HFFc6 (cell line): ENCODE data around the gene MTHFD2. TPM values are rescaled to one million over a fixed set of nuclear protein-coding genes. Genes with fewer than 3 reads are reported as not detected.

Experiments
- DNase-seq: peaks from one replicate; pipeline ENCODE4 v3.0.0-alpha.2; 2018
- H3K27ac Mint-ChIP-seq: 2 replicates; pipeline ENCODE4 v1.8.0; 2020; ENCODE audit warnings: mild to moderate bottlenecking, mixed read lengths
- H3K27me3 Mint-ChIP-seq: 2 replicates; pipeline ENCODE4 v1.8.0; 2021; ENCODE audit warnings: mild to moderate bottlenecking, moderate library complexity, mixed read lengths; ENCODE audit not compliant: insufficient read depth
- H3K36me3 Mint-ChIP-seq: 2 replicates; pipeline ENCODE4 v1.8.0; 2021; ENCODE audit warnings: low read depth, mixed read lengths
- H3K4me1 Mint-ChIP-seq: 2 replicates; pipeline ENCODE4 v1.8.0; 2020; ENCODE audit warnings: low read depth, mixed read lengths
- H3K4me3 Mint-ChIP-seq: 2 replicates; pipeline ENCODE4 v1.8.0; 2020; ENCODE audit warnings: mild to moderate bottlenecking, moderate library complexity, mixed read lengths
- H3K9me3 Mint-ChIP-seq: 2 replicates; pipeline ENCODE4 v1.8.0; 2020; ENCODE audit warnings: mild to moderate bottlenecking, mixed read lengths
- CTCF ChIP-seq: fragments of 200-600 bp; sonication (generic); IDR thresholded peaks from 2 replicates; pipeline ENCODE4 v1.5.0; 2021; ENCODE audit warnings: antibody characterized with exemption, mild to moderate bottlenecking
- total RNA-seq, 6 experiments: library from RNA; stranded (reverse); fragmentation: NEBNext Ultra II Directional; extraction: Animal tissue kit (Norgen Biotek cat#: 25700); gene quantifications; 2 replicates in 1 of 6; 3 replicates in 5 of 6; pipeline ENCODE4 v1.2.3, GENCODE V29; 2021

The MTHFD2 gene
- total RNA-seq, 6 experiments from 2014 or later = 75.3 to 99.6 (median 85.1) TPM

GRCh38 chr2:74198023-74198460, 373 bp upstream of the MTHFD2 start:
- H3K4me1 Mint-ChIP-seq = peaks cover 41% of the 10 kb centered on the region
- no peaks in the 10 kb centered on the region for H3K9me3 Mint-ChIP-seq
- H3K27me3 Mint-ChIP-seq = peaks cover 9% of the 10 kb centered on the region
- peaks cover 16% of the 10 kb centered on the region; the same call in 1 of the 2 replicates for H3K36me3 Mint-ChIP-seq
- DNase-seq = no peak
- no peak for TF ChIP-seq CTCF
- peak overlapping the region; percentile 100 for H3K27ac Mint-ChIP-seq
- peak overlapping the region; percentile 95 for H3K4me3 Mint-ChIP-seq

- peak; percentile 44; the same call in 1 of the 2 replicates for TF ChIP-seq CTCF
- Mint-ChIP-seq H3K36me3 (peaks cover 16% of the 10 kb centered on the region), H3K4me1 (peaks cover 41% of the 10 kb centered on the region), H3K27me3 (peaks cover 9% of the 10 kb centered on the region), H3K4me3 (peak overlapping the region; percentile 95), H3K9me3 (no peaks in the 10 kb centered on the region), H3K27ac (peak overlapping the region; percentile 100)
- no peak for DNase-seq
These were observed 873 bp downstream of the MTHFD2 start for GRCh38 chr2:74199275-74199701.

- Mint-ChIP-seq H3K27ac (peak overlapping the region; percentile 100), H3K9me3 (no peaks in the 10 kb centered on the region), H3K27me3 (peaks cover 9% of the 10 kb centered on the region), H3K4me1 (peaks cover 41% of the 10 kb centered on the region), H3K4me3 (peak overlapping the region; percentile 95), H3K36me3 (peaks cover 16% of the 10 kb centered on the region)
- no peak for DNase-seq
- no peak for TF ChIP-seq CTCF
These were observed 1.5 kb downstream of the MTHFD2 start for GRCh38 chr2:74199871-74200305.

GRCh38 chr2:74201196-74201595, 2.8 kb downstream of the MTHFD2 start:
- H3K36me3 Mint-ChIP-seq = peaks cover 16% of the 10 kb centered on the region
- peaks cover 8% of the 10 kb centered on the region for H3K27me3 Mint-ChIP-seq
- H3K4me1 Mint-ChIP-seq = peaks cover 51% of the 10 kb centered on the region
- DNase-seq = no peak
- H3K27ac Mint-ChIP-seq = peak overlapping the region; percentile 80
- peak overlapping the region; percentile 95 for H3K4me3 Mint-ChIP-seq
- TF ChIP-seq CTCF = no peak
- no peaks in the 10 kb centered on the region for H3K9me3 Mint-ChIP-seq

- Mint-ChIP-seq H3K4me3 (peak overlapping the region; percentile 95), H3K4me1 (peaks cover 54% of the 10 kb centered on the region), H3K9me3 (no peaks in the 10 kb centered on the region), H3K36me3 (peaks cover 16% of the 10 kb centered on the region), H3K27me3 (peaks cover 8% of the 10 kb centered on the region), H3K27ac (peak overlapping the region; percentile 80)
- peak; percentile 75 for DNase-seq
- no peak for TF ChIP-seq CTCF
These were observed 3.2 kb downstream of the MTHFD2 start for GRCh38 chr2:74201596-74201995.
